WTC11 (cell line): ENCODE measurements around the gene HOXC4. TPM values are rescaled to one million over a fixed set of nuclear protein-coding genes. Genes with fewer than 3 reads are reported as not detected.

Experiments used
- ATAC-seq: fragments of 200-7000 bp; cut with Tn5 transposase; 2 replicates; pipeline ENCODE4 v1.10.0; 2021; ENCODE audit warnings: mild to moderate bottlenecking, moderate library complexity
- CTCF ChIA-PET: fragments of 300-600 bp; sonication (Branson Sonifier 250); formaldehyde crosslinking; loops from one replicate; lab custom pipeline; 2021; ENCODE audit warnings: antibody characterized with exemption; lab: Charles Lee
- POLR2A ChIA-PET: fragments of 350-600 bp; sonication (Branson Sonifier 250); formaldehyde crosslinking; loops from one replicate; lab custom pipeline; 2021; ENCODE audit warnings: antibody characterized with exemption; lab: Charles Lee
- DNase-seq: peaks from one replicate; pipeline ENCODE4 v3.0.0; 2021; ENCODE audit warnings: low spot score
- H3K27ac Mint-ChIP-seq: 2 replicates; pipeline ENCODE4 v1.8.0; 2021; ENCODE audit warnings: mixed read lengths
- H3K27me3 Mint-ChIP-seq: 2 replicates; pipeline ENCODE4 v1.8.0; 2021; ENCODE audit warnings: low read depth, mild to moderate bottlenecking, moderate library complexity, mixed read lengths
- H3K36me3 Mint-ChIP-seq: 2 replicates; pipeline ENCODE4 v1.8.0; 2021; ENCODE audit warnings: mixed read lengths
- H3K4me1 Mint-ChIP-seq: 2 replicates; pipeline ENCODE4 v1.8.0; 2022; ENCODE audit warnings: mixed read lengths
- H3K4me3 Mint-ChIP-seq: 2 replicates; pipeline ENCODE4 v1.8.0; 2021; ENCODE audit warnings: mild to moderate bottlenecking, moderate library complexity, mixed read lengths
- H3K9me3 Mint-ChIP-seq: 2 replicates; pipeline ENCODE4 v1.8.0; 2021; ENCODE audit warnings: mixed read lengths
- FOXP1 ChIP-seq: sonication (generic); formaldehyde crosslinking; IDR thresholded peaks from 2 replicates; pipeline ENCODE4 v1.8.0; 2022; ENCODE audit warnings: missing genetic modification reagents, mild to moderate bottlenecking, moderate library complexity, borderline replicate concordance
- HMGA2 ChIP-seq: fragments of 250-450 bp; sonication (Bioruptor Pico); IDR thresholded peaks from 2 replicates; pipeline ENCODE4 v1.4.0; 2021; ENCODE audit warnings: mild to moderate bottlenecking, moderate library complexity
- MXD4 ChIP-seq: fragments of 250-450 bp; sonication (Bioruptor Pico); IDR thresholded peaks from 2 replicates; pipeline ENCODE4 v1.8.0; 2021; ENCODE audit warnings: mild to moderate bottlenecking, moderate library complexity, borderline replicate concordance
- SMAD3 ChIP-seq: sonication (generic); formaldehyde crosslinking; IDR thresholded peaks from 2 replicates; pipeline ENCODE4 v1.8.0; 2022; ENCODE audit warnings: missing genetic modification reagents, mild to moderate bottlenecking, borderline replicate concordance
- SMAD4 ChIP-seq: sonication (generic); formaldehyde crosslinking; IDR thresholded peaks from 2 replicates; pipeline ENCODE4 v1.8.0; 2022; ENCODE audit warnings: mild to moderate bottlenecking, missing genetic modification reagents
- TEAD4 ChIP-seq: sonication (generic); formaldehyde crosslinking; IDR thresholded peaks from 2 replicates; pipeline ENCODE4 v1.8.0; 2022; ENCODE audit warnings: mild to moderate bottlenecking, missing genetic modification reagents
- ZNF219 ChIP-seq: sonication (generic); formaldehyde crosslinking; IDR thresholded peaks from 2 replicates; pipeline ENCODE4 v1.8.0; 2023; ENCODE audit warnings: missing genetic modification reagents, mild to moderate bottlenecking, borderline replicate concordance
- ZNF423 ChIP-seq: fragments of 250-450 bp; sonication (Bioruptor Pico); IDR thresholded peaks from 2 replicates; pipeline ENCODE4 v2.1.2; 2022; ENCODE audit warnings: mild to moderate bottlenecking, moderate library complexity
- ZNF671 ChIP-seq: fragments of 250-450 bp; sonication (Bioruptor Pico); IDR thresholded peaks from 2 replicates; pipeline ENCODE4 v1.8.0; 2021; ENCODE audit warnings: mild to moderate bottlenecking
- total RNA-seq: library from RNA; stranded (reverse); gene quantifications from 3 replicates; pipeline ENCODE4 v1.2.3, GENCODE V29; 2021
- TF ChIP-seq, protein P1 (sequence below): sonication (generic); formaldehyde crosslinking; IDR thresholded peaks from 2 replicates; pipeline ENCODE4 v1.8.0; 2022; ENCODE audit warnings: missing genetic modification reagents
- TF ChIP-seq, protein P2 (sequence below): sonication (generic); formaldehyde crosslinking; IDR thresholded peaks from 2 replicates; pipeline ENCODE4 v1.8.1; 2022; ENCODE audit warnings: low read depth, missing genetic modification reagents, borderline replicate concordance
- TF ChIP-seq, protein P3 (sequence below): fragments of 250-450 bp; sonication (Bioruptor Pico); IDR thresholded peaks from 2 replicates; pipeline ENCODE4 v1.9.0; 2021; ENCODE audit warnings: moderate library complexity, mild to moderate bottlenecking, inconsistent platforms, borderline replicate concordance
- TF ChIP-seq, protein P4 (sequence below): fragments of 250-450 bp; sonication (Bioruptor Pico); conservative IDR thresholded peaks from 2 replicates; pipeline ENCODE4 v1.9.0; 2021; ENCODE audit warnings: mild to moderate bottlenecking

HOXC4 gene
- total RNA-seq, 1 experiment from 2014 or later: 0.46 TPM

DNA sequence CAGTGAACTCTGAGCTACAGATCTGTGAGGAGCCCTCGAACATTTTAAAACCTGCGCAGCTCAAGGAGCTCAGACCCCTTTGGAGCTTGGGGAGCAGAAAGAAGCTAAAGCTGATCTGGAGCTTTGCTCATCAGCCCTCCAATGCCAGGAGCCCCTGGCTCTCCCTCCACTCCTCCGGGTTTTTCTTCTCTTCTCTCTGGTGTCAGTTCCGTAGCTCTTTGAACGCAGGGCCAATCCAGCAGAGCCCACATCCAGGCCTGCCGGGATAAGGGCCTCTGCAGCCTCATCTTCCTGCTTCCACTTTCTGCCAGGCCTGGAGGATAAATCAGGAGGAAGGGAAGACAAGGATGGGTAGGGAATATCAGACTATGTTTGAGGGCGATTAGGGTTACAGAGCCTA is 6.0 kb downstream of the HOXC4 start:
- H3K36me3 Mint-ChIP-seq: no peaks in the 10 kb centered on the region
- DNase-seq (no peak), ATAC-seq (no peak)
- H3K4me3 Mint-ChIP-seq: no peak overlapping the region
- TF ChIP-seq ZNF423 (CRISPR knock-in tag) (no peak), FOXP1 (CRISPR knock-in tag) (no peak), TEAD4 (CRISPR knock-in tag) (no peak), ZNF219 (CRISPR knock-in tag) (no peak)
- TF ChIP-seq, protein P1, sequence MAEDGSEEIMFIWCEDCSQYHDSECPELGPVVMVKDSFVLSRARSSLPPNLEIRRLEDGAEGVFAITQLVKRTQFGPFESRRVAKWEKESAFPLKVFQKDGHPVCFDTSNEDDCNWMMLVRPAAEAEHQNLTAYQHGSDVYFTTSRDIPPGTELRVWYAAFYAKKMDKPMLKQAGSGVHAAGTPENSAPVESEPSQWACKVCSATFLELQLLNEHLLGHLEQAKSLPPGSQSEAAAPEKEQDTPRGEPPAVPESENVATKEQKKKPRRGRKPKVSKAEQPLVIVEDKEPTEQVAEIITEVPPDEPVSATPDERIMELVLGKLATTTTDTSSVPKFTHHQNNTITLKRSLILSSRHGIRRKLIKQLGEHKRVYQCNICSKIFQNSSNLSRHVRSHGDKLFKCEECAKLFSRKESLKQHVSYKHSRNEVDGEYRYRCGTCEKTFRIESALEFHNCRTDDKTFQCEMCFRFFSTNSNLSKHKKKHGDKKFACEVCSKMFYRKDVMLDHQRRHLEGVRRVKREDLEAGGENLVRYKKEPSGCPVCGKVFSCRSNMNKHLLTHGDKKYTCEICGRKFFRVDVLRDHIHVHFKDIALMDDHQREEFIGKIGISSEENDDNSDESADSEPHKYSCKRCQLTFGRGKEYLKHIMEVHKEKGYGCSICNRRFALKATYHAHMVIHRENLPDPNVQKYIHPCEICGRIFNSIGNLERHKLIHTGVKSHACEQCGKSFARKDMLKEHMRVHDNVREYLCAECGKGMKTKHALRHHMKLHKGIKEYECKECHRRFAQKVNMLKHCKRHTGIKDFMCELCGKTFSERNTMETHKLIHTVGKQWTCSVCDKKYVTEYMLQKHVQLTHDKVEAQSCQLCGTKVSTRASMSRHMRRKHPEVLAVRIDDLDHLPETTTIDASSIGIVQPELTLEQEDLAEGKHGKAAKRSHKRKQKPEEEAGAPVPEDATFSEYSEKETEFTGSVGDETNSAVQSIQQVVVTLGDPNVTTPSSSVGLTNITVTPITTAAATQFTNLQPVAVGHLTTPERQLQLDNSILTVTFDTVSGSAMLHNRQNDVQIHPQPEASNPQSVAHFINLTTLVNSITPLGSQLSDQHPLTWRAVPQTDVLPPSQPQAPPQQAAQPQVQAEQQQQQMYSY (CRISPR knock-in tag): peak; percentile 83
- POLR2A ChIA-PET: no interaction called here
- CTCF ChIA-PET: interaction anchor here (0.8 to 3.0 kb wide), 8 partner anchors 27 to 313 kb away, joined by 3 to 14 read pairs (median 4); partner anchors contain the start of gene HOXC5
- no peak overlapping the region for H3K27ac Mint-ChIP-seq
- H3K27me3 Mint-ChIP-seq: peaks cover 100% of the 10 kb centered on the region
- no peaks in the 10 kb centered on the region for H3K9me3 Mint-ChIP-seq
- H3K4me1 Mint-ChIP-seq: peaks cover 56% of the 10 kb centered on the region

DNA sequence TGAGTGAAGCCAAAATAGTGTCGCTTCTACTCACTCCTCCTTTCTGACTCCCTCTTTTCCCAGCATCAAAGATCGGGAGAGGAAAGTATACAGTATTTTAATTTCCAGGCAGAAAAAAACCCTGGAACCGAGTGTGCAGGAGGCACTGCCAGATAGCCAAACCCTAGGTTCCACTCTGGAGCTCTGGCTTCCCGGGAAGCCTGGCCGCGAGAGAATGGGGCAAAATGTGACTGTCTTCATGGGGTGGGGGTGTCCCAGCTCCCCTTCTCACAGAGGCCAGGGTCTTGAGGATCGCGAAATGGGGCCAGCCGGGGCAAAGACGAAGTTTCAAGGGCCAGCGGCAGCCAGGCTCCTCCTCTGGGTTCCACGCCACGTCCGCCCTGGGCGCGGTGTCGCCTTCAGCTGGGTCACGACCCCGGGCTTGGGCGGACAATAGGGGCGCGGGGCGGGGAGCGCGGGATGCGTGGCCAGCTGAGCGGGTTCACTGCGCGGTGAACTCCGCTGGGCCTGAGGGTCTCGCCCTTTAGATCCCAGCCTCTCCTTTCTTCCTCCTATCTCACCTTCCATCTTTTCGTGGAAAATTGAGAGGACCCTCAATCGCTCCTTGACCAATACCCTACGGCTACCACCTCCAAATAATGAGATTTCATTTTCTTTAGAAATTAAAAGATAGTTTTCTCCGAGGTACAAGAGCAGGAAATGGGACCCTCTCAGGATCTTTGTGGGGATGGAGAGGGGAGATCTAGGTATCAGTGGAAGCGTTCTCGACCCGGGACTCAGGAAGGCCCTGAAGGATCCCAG is 6.7 kb downstream of the HOXC4 start:
- ChIA-PET POLR2A (no interaction called here), CTCF (interaction anchor here (1.2 to 3.0 kb wide), 5 partner anchors 28 to 319 kb away, joined by 3 to 14 read pairs (median 7); partner anchors contain the start of gene HOXC5)
- no peak for ATAC-seq
- Mint-ChIP-seq H3K36me3 (no peaks in the 10 kb centered on the region), H3K4me3 (no peak overlapping the region), H3K9me3 (no peaks in the 10 kb centered on the region), H3K27ac (no peak overlapping the region), H3K4me1 (peaks cover 51% of the 10 kb centered on the region), H3K27me3 (peaks cover 98% of the 10 kb centered on the region)
- DNase-seq: no peak
- TF ChIP-seq, protein P2, sequence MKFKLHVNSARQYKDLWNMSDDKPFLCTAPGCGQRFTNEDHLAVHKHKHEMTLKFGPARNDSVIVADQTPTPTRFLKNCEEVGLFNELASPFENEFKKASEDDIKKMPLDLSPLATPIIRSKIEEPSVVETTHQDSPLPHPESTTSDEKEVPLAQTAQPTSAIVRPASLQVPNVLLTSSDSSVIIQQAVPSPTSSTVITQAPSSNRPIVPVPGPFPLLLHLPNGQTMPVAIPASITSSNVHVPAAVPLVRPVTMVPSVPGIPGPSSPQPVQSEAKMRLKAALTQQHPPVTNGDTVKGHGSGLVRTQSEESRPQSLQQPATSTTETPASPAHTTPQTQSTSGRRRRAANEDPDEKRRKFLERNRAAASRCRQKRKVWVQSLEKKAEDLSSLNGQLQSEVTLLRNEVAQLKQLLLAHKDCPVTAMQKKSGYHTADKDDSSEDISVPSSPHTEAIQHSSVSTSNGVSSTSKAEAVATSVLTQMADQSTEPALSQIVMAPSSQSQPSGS: no peak
- no peak for TF ChIP-seq ZNF671 (CRISPR knock-in tag)
- no peak for TF ChIP-seq MXD4
- TF ChIP-seq HMGA2 (CRISPR knock-in tag): no peak
- TF ChIP-seq, protein P3, sequence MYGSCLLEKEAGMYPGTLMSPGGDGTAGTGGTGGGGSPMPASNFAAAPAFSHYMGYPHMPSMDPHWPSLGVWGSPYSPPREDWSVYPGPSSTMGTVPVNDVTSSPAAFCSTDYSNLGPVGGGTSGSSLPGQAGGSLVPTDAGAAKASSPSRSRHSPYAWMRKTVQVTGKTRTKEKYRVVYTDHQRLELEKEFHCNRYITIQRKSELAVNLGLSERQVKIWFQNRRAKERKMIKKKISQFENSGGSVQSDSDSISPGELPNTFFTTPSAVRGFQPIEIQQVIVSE (CRISPR knock-in tag): no peak
- TF ChIP-seq SMAD4 (CRISPR knock-in tag): no peak
- TF ChIP-seq, protein P4, sequence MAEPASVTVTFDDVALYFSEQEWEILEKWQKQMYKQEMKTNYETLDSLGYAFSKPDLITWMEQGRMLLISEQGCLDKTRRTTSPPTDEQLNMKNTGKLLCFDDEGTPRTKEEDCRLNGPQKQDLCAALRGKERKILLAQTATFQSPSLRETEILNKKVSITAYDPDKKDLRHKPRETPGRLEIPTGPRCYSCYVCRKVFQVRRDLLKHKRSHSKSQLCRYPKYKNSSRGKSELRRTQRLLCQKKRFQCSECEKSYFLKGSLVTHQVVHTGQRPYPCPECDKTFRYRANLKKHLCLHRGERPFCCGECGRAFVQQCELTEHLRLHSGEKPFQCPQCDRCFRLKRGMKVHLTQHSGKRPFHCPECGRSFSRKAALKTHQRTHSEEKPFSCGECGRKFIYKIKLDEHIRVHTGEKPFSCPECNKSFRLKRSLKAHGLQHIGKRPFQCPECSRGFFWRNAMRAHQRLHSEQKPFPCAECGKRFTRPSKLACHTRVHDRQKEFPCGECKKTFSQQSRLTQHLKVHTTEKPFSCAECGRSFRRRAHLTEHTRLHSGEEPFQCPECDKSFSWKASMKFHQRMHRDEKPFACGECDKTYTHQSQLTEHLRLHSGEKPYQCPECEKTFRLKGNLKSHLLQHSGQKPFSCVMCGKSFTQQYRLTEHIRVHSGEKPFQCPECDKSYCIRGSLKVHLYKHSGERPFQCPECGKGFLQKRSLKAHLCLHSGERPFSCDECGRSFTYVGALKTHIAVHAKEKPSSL (CRISPR knock-in tag): no peak
- TF ChIP-seq SMAD3 (CRISPR knock-in tag): no peak
